ENCODE measurements around the gene NR1D1.
"Not testable (repeated sequence)": the region's sequence is repeated elsewhere in the genome, so short reads cannot be mapped to it uniquely, and the experiment has no call there.

Gene NR1D1

DNA sequence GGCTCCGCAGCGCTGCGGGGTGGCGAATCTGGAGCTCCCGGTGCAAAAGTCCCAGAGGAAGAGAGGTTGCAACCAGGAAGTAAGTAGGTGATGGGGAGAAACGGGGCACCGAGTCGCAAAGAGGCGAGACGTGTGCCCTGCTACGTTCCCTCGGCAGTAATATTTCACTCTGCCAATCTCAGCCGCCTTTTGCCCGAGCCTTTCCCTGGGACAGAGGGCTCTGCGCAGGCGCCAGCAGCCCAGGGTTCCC, at the start of gene NR1D1:
TSS of gene NR1D1 (minus strand) at position 171 of the 250 bp plus-strand sequence. CDS start 495 bp downstream, outside the sequence.
- no peak for DNase-seq

DNA sequence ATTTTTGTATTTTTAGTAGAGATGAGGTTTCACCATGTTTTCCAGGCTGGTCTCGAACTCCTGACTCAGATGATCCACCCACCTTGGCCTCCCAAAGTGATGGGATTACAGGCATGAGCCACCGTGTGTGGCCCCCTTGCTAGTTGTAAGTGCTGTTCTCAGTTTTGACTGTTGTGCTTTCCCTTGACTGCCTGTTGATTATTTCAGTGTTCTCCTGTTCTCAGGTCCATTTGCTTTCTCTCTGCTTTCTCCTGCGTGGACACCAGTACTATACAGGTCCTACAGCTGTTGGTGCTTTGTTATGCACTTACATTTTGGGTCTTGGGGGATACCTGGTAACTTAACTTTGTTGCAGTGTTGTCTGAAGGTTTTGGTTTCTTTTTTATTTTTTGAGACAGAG, 48.1 kb upstream of the NR1D1 start:
- DNase-seq, result no peak

DNA sequence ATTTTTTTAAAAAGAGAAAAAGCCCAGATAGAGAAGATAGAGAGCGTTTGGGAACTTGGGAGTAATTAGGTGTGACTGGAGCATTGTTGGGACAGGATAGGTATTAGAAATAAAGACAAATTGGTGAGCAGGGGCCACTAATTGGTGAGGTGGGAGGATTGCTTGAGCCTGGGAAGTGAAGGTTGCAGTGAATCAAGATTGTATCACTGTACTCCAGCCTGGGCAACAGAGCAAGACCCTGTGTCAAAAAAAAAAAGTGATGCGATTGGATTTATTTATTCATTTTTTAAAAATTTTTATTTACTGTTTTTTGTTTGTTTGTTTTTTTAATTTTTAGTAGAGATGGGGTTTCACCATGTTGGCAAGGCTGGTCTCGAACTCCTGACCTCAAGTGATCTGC, 45.1 kb upstream of the NR1D1 start:
- no peak for DNase-seq

DNA sequence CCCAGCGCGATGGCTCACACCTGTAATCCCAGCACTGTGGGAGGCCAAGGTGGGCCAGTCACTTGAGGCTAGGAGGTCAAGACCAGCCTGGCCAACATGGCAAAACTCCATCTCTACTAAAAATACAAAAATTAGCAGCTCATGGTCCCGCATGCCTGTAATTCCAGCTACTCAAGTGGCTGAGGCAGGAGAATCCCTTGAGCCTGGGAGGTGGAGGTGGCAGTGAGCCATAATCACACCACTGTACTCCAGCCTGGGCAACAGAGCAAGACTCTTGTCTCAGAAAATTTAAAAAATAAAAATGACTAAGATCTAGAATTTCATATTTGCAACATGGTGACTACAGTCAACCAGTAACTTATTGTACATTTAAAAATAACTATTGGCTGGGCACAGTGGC, 42.8 kb upstream of the NR1D1 start:
- not testable (repeated sequence) for DNase-seq

DNA sequence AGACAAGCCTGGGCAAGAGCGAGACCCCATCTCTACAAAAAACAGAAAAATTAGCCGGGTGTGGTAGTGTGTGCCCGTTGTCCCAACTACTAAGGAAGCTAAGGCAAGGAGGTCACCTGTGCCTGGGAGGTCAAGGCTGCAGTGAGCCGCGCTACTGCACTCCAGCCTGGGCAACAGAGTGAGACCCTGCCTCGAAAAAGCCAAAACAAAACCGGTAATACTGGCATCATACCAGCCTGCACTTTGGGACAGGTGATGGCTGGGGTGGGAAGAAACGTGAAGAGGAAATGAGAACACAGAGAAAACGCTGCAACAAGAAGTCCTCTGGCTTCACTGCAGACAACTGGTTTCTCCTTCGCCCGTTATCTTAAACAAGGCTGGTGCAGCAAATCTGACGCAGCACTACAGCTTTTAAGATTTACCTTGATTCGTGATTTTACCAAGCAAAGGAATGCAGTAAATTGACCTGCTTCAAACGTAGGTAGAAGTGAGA, 39.2 kb upstream of the NR1D1 start:
- DNase-seq, result no peak

DNA sequence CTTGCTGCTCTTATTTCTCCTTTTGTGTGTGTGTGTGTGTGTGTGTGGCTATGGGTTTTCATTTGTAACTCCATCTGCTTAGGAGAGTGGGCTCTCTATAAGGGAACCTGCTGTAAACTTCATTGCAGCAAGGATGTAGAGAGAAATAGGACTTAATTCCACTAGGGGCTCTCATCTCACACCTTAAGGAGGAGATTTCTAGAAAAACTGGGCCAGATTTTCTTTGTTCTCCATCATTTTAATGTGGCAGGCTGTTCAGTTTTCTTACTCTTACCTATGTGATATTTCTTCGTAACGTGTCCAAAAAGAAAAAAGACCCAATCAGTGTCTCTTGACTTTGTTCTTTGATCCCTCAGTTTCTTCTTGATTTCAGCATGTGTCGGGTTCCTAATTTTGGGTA, 35.4 kb upstream of the NR1D1 start:
- no peak for DNase-seq

DNA sequence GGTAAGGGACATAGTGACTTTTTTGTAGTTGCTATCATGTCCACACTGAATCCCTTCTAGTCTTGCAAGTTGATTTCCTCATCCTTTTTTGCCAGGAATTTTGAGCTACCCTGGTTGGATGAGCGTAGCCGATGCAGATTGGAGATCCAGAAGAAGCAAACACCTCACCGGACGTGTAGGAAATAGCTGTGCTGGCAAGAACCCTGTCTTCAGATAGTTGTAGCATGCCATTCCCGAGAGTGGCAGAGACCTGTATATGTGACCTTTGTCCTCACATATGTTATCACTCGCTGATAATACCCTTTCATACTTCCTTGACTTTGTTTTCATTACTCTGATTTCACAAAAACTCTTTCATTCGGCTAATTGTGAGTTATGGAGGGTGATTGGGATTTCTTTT, 33.8 kb upstream of the NR1D1 start:
- DNase-seq, result no peak

DNA sequence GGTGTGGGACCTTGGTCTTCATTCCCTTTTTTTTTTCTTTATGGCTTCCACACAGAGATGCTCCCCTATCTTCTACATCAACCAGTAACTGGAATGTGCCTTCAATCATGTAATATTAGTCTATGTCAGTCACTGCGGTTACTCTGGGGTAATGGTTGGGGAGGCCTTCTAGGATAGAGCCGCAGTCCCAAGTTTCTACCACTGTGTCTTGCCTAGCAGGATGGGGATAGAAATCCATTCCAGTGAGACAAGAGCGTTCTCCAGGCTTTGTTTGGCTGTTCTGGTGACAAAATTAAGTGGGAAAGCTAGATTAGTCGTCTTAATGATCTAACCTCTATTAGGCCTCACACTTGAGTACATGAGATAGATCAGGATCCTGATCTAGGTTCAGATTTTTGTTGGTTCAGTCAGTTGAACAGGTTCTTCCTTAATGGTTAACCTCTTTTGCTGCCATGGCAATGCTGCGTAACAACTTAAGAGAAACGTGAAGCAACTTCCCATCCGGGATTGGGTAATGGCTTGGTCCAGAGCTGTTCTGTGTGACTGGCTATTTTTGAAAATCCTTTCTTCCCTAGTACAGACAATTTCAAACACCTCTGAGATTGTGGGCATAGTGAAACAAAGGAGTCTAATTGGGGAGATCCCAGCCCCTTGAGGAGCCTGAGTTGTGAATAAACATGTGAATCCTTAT, 30.1 kb upstream of the NR1D1 start:
- DNase-seq, result no peak

DNA sequence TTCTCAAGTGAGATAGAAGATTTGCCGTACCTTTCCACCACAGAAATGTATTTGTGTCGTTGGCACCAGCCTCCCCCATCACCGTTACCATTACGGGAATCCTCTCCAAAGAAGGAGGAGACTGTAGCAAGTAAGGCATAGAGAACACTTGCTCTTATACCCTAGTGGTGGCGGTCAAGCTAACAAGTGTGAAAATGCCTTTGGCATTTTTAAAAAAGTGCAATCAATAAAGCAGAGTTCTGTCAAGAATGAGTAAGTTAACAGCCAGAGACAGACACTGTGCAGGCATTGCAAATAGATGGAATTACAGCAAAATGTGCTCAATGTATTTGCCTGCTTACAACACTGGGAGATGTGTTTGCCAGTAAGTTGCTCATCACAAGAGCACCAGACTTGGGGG, 29.1 kb upstream of the NR1D1 start:
- DNase-seq, result no peak

DNA sequence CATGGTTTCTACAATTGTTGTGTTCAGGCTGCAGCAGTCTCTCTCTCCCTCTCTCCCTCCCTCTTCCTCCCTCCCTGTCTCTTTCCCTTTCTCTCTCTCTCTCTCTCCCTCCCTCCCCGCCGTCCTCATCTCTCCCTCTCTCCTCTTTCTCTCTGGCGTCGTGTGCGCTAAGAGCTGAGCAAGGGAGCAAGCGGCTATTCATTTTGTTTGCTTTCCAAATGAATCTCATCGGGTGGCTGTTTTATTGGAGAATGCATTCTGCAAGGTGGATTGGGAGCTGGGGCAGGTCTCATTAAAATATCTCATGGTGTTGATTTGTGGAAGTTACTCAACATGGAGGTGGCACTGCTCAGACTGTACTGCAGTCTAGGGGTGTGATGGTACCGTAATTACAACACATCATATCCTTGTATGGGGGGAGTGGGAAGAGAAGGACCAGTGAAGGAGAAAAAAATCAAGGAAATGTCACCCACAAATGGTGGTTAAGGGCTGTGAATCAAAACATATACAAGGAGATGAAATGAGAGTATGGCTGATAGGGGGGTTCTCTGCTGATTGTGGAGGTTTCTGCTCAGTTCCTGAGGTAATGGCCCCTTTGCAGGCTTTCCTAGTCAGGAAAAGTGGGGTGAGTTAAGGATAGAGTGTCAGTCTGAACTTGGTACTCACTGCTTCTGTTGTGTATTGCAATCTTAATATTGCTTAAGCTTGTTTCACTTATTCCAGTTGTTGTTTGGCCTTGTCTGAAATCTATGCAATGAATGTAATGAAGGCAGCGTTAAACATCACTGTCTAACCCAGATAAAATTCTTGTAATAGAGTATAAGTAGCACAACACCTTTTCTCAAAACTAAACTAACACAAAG, 24.1 kb upstream of the NR1D1 start:
- DNase-seq, result peak; percentile 15

DNA sequence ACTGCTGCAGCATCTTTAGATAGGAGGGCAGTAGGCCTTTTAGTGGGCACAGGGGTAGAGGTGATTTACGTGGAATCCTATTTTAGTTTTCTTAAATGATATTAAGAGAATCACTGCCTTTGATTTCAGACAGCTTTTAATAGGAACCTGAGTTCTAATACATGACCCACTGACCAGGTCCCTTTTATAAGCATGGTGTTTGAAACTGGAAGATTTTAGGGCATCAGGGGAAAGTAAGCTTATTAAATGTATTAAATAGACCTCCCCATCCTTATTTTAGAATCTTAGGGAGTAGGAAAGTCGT, 23.4 kb upstream of the NR1D1 start:
- no peak for DNase-seq

DNA sequence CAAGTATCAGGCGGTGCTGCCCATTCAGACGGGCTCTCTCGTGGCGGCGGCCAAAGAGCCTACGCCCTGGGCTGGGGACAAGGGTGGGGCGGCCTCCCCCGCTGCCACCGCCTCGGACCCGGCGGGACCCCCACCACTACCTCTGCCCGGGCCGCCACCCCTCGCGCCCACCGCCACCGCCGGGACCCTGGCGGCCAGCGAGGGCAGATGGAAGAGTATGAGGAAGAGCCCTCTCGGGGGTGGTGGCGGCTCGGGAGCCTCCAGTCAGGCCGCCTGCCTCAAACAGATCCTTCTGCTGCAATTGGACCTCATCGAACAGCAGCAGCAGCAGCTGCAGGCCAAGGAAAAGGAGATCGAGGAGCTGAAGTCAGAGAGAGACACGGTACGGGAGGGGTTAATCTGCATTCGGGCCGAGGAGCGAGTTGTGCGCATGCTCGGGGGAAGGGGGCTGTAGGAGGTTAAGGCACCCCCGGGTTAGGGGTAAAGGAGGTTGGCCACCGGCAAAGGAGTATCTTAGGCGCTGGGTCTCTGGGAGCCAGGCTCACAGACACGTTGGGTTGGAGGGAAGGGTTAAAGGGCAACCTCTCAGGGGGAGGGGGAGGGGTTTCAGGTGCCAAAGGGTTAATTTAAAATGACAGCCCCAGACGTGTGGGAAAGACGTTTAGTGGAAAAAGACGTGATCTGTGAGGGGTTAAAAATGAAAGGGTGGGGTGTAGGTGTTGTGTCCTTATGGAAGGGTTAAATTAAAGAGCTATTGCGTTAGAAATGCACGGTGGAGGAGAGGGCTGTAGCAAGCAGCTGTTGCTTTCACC, 22.8 kb upstream of the NR1D1 start:
- DNase-seq, result peak; percentile 62

DNA sequence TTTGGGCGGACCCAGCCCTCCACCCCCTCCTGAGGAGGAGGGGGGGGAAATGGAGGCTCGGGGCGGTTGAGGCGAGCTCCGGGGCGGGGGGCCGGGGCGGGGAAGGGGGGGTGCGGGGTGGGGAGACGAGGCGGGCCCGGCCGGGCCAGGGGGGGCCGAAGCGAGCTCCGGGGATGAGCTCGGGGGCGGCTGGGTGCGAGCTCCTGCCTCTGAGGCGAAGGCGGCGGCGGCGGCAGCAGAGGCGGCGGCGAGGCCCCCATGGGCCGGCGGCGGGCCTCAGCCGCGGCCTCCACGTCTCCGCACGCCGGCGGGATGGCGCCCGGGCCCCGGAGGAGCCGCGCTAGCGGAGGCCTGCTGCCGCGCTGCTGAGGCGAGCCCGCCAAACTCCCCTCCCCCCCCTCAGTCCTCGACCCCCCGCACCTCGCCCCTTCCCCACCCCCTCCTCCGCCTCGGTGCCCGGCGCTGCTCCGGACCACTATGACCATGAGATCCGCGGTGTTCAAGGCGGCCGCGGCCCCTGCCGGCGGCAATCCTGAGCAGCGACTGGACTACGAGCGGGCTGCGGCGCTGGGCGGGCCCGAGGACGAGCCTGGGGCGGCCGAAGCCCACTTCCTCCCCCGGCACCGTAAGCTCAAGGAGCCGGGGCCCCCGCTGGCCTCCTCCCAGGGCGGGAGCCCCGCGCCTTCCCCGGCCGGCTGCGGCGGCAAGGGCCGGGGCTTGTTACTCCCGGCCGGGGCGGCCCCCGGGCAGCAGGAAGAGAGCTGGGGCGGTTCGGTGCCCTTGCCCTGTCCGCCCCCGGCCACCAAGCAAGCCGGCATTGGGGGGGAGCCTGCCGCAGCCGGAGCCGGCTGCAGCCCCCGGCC, 22.0 kb upstream of the NR1D1 start:
- DNase-seq, result peak; percentile 55

DNA sequence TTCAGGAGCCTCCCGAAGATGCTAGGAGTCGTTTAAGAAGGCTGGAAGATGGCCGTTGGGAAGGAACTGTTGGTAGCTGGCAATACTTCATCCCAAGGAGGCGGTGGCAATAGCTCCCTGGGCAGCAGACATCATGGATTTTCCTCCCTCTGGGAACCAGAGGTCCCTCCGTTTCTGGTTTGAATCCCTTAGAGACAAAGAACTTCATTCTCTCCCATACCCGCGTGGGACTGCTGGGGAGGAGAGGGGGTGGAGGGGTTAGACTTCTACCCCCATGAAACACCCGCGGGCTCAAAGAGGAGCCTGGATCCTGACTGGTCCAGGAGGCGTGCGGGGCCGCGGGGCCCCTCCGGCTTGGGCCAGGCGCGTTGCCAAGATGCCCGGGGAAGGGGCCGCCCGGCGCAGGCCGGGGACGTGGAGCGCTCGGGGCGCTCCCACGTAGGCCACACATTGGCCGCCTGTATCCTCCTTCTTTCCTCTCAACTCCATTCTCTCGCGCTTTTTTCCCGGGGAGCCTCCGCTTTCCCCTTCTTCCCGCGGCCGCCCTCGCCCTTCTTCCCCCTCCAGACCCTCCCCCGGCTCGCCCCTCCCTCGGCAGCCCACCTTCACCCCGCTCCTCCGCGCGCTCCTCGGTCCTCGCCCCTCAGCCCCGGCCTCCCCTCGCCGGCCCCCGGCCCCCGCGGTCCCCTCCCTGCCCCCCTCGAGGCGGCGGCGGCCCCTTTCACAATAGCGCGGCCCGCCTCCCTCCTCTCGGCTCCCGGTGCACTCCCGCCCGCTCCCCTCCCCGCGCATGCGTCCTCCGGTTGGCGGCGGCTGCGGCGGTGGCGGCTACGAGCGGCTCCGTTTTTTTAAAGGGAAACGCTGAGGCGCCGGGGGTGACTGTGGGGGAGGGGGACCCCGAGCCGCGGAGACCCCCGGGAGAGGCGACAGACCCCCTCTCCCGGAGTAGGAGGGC, 21.1 kb upstream of the NR1D1 start, which contains the start of gene MSL1:
TSS of gene MSL1 (plus strand) at position 791 of the 955 bp plus-strand sequence. CDS start 642 bp downstream, outside the sequence.
- peak; percentile 84 for DNase-seq

DNA sequence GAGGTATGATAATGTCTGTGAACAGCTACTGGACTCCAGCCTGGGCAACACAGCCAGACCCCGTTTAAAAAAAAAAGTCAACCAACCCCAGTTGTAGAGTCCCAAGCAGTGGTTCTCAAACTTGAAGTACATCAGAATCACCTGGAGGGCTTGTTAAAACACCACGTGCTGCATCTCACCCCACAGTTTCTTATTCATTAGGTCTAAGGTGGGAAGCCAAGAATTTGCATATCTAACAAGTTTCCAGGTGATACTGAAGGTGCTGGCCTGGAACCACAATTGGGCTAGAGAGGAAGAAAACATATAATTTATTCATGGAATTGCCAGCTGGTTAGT, 14.7 kb upstream of the NR1D1 start:
- no peak for DNase-seq

DNA sequence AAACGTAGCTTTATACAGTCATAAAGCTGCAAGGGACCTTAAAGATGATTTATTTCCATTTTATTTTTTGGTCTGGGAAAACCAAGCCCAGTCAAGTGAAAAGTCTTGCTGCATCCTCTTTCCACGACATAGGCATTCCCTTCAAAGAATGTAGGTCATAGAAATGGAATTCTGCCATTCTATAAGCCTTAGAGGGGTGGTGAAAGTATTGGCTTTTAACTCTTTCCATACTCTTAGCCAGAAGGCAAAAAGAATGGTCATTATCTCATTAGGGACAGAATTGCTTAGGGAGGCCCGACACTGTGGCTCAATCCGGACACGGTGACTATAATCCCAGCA, 13.5 kb upstream of the NR1D1 start:
- DNase-seq, result no peak

DNA sequence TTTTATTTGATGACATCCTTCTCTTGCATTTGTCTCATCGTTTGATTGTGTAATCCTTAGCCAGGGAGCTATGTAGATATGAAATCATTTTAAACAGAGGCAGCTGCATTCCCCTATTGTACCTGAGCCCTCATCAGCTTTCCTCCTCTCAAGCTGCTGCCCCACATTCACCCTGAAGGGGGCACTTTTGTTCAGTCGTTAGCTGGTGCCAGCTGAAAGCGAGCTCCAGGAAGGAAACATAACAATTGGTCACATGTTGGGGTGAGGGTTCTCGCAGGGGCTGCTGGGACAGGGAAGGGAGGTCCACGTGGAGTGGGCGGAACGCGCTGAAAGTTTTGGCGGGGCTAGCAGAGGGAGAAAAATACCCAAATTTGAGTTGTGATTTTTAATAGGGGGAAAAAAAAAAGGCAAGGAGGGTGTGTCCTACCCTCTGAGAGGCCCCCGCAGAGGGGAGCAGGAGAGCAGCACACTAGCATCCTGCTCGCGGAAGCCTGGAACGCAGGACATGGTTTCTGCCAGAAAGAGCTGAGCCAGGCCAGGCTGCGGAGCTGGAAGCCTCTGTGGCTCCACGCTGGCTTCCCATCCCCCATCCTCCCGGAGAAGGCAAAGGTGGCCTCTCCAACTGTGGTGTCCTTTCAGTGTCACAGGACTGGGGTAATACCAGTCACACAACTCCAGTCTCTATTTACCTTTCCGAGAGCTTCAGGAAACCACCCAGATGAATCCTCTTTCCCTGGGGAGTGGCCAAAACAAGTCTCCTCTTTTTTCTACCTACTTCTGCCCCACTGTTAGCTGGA, 12.9 kb upstream of the NR1D1 start:
- peak; percentile 96 for DNase-seq

DNA sequence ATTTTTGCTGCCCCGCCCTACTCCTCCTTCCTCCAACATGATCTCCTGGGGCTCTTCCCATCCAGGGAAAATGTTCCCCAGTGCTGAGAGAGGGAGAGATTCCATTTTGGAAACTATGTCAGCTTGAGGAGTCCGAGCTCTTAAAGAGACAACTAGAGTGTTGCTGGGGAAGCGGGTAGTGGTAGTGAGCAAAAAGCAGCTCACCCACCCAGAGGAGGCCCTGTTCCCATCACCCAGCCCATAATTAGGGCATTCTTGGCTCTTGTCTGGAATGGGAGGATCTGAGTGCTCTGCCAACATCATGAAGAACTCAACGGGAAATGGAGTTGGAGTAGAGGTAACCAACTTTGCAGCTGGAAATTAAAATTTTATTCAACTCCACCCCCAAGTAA, 12.3 kb upstream of the NR1D1 start:
- DNase-seq, result no peak

DNA sequence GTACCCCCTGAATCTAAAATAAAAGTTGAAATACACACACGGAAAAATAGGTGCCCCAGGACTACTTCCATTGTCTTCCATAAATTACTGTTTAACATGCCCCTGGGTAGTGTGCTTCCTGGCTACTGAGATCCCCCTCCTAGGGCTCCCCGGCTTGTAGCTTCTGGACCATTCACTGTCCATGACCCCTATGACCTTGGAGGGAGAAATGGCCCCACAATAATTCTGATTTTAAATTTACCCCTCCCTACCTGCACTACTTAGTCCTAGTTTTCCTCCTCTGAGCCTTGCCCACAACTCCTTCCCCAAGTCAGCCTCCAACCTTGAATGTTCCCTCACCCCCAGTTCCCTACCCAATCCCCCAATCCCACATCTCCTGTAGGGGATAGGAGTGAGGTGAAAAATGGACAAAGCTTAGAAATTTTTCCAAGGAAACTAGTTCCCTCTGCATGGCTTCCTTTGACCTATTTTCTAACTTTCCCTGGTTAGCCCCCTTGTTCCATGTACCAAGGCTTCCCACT, 11.9 kb upstream of the NR1D1 start:
- no peak for DNase-seq

All from RPMI8226 (cell line).